NT2/D1 (cell line): ENCODE results near the gene ROR1.

Experiments
- YY1 ChIP-seq: IDR thresholded peaks from 2 replicates; pipeline ENCODE4 v1.6.1; 2011; ENCODE audit not compliant: insufficient read length, insufficient read depth
- ZNF274 ChIP-seq: IDR thresholded peaks from 2 replicates; pipeline ENCODE4 v1.6.1; 2011; ENCODE audit warnings: mild to moderate bottlenecking, low read depth, low read length

DNA sequence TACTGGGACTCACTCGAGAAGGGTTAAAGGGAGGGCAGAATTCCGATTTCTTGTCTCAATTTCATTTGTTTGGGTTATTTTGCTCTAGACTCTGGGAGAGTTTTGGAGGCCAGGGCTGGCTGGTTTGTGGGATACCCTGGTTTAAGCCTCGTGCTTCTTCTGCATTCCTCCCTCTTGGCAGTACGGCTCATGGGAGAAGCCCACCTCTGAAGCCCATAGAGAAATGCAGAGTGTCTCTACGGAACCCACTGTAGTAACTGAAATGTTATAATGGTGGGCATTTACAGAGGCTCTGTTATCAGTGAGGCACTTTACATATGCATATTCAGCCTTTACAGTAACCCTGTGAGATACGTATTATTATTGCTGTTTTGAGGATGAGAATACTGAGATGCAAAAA lies 43.9 kb downstream of the ROR1 start:
- TF ChIP-seq YY1 (no peak), ZNF274 (no peak)
